HFFc6 (cell line): ENCODE measurements around the gene SEC63. TPM values are rescaled to one million over a fixed set of nuclear protein-coding genes. Genes with fewer than 3 reads are reported as not detected.

Experiments
- DNase-seq: peaks from one replicate; pipeline ENCODE4 v3.0.0-alpha.2; 2018
- H3K27ac Mint-ChIP-seq: 2 replicates; pipeline ENCODE4 v1.8.0; 2020; ENCODE audit warnings: mild to moderate bottlenecking, mixed read lengths
- H3K27me3 Mint-ChIP-seq: 2 replicates; pipeline ENCODE4 v1.8.0; 2021; ENCODE audit warnings: mild to moderate bottlenecking, moderate library complexity, mixed read lengths; ENCODE audit not compliant: insufficient read depth
- H3K36me3 Mint-ChIP-seq: 2 replicates; pipeline ENCODE4 v1.8.0; 2021; ENCODE audit warnings: low read depth, mixed read lengths
- H3K4me1 Mint-ChIP-seq: 2 replicates; pipeline ENCODE4 v1.8.0; 2020; ENCODE audit warnings: low read depth, mixed read lengths
- H3K4me3 Mint-ChIP-seq: 2 replicates; pipeline ENCODE4 v1.8.0; 2020; ENCODE audit warnings: mild to moderate bottlenecking, moderate library complexity, mixed read lengths
- H3K9me3 Mint-ChIP-seq: 2 replicates; pipeline ENCODE4 v1.8.0; 2020; ENCODE audit warnings: mild to moderate bottlenecking, mixed read lengths
- total RNA-seq, 6 experiments: library from RNA; stranded (reverse); fragmentation: NEBNext Ultra II Directional; extraction: Animal tissue kit (Norgen Biotek cat#: 25700); gene quantifications; 2 replicates in 1 of 6; 3 replicates in 5 of 6; pipeline ENCODE4 v1.2.3, GENCODE V29; 2021
- TF ChIP-seq, protein P1 (sequence below): fragments of 200-600 bp; sonication (generic); IDR thresholded peaks from 2 replicates; pipeline ENCODE4 v1.5.0; 2021; ENCODE audit warnings: antibody characterized with exemption, mild to moderate bottlenecking

SEC63 gene
- total RNA-seq, 6 experiments from 2014 or later: 99.2 to 114 (median 106) TPM

GRCh38 chr6:107843400-107843799 lies 114.6 kb downstream of the SEC63 start:
- Mint-ChIP-seq H3K9me3 (no peaks in the 10 kb centered on the region), H3K4me3 (no peak overlapping the region), H3K36me3 (no peaks in the 10 kb centered on the region), H3K27me3 (peaks cover 33% of the 10 kb centered on the region), H3K27ac (no peak overlapping the region), H3K4me1 (peaks cover 1% of the 10 kb centered on the region; the same call in 1 of the 2 replicates)
- no peak for DNase-seq
- TF ChIP-seq, protein P1, sequence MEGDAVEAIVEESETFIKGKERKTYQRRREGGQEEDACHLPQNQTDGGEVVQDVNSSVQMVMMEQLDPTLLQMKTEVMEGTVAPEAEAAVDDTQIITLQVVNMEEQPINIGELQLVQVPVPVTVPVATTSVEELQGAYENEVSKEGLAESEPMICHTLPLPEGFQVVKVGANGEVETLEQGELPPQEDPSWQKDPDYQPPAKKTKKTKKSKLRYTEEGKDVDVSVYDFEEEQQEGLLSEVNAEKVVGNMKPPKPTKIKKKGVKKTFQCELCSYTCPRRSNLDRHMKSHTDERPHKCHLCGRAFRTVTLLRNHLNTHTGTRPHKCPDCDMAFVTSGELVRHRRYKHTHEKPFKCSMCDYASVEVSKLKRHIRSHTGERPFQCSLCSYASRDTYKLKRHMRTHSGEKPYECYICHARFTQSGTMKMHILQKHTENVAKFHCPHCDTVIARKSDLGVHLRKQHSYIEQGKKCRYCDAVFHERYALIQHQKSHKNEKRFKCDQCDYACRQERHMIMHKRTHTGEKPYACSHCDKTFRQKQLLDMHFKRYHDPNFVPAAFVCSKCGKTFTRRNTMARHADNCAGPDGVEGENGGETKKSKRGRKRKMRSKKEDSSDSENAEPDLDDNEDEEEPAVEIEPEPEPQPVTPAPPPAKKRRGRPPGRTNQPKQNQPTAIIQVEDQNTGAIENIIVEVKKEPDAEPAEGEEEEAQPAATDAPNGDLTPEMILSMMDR: no peak

DNA sequence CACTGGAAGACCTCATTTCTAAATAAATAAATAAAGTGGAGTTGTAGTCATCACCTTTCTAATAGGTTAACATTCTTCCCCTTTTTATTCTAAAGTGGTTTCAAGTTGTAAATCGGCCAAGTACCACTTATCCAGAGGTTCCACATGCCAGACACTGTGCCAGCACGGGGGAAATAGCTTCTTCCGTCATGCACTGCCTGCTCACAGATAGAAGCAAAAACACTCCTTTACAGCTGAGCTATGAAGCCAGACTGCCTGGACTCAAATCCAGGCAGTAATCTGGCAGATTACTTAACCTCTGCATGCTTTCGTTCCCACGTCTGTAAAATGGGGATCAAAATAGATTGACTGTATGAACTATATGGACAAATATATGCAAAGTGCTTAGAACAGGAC lies 116.7 kb downstream of the SEC63 start:
- Mint-ChIP-seq H3K36me3 (no peaks in the 10 kb centered on the region), H3K9me3 (no peaks in the 10 kb centered on the region), H3K27ac (no peak overlapping the region), H3K4me1 (no peaks in the 10 kb centered on the region), H3K27me3 (peaks cover 23% of the 10 kb centered on the region), H3K4me3 (no peak overlapping the region)
- DNase-seq: no peak
- TF ChIP-seq, protein P1: no peak

DNA sequence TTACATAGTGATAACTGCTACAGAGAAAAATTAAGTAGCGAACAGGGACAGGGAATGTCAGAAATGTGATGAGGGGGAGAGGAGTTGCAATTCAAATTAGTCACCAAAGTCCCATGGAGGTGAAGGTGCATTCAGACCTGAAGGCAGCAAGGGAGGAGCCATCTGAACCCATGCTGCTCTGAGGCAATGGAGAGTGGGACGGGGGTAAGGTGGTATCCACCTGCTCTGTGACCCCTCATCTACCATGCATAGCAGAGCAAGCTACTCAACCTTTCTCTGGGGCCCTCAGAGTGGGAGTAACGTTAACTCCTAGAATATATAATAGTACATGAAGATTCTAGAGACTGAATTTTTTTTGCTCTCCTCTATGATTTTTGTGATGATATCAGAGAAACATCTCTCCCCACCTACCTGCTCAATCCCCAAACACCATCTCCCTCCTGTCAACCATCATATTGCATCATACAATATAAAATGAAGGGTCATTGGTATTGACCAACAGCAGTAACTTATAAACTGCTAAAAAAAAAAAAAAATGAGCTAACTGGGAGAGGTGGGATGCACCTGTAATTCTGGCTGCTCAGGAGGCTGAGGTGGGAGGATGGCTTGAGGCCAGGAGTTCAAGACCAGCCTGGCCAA lies 117.3 kb downstream of the SEC63 start:
- no peak overlapping the region for H3K4me3 Mint-ChIP-seq
- H3K9me3 Mint-ChIP-seq: no peaks in the 10 kb centered on the region
- no peak overlapping the region for H3K27ac Mint-ChIP-seq
- no peaks in the 10 kb centered on the region for H3K36me3 Mint-ChIP-seq
- H3K27me3 Mint-ChIP-seq: peaks cover 26% of the 10 kb centered on the region
- no peaks in the 10 kb centered on the region for H3K4me1 Mint-ChIP-seq
- DNase-seq: no peak
- TF ChIP-seq, protein P1: no peak

DNA sequence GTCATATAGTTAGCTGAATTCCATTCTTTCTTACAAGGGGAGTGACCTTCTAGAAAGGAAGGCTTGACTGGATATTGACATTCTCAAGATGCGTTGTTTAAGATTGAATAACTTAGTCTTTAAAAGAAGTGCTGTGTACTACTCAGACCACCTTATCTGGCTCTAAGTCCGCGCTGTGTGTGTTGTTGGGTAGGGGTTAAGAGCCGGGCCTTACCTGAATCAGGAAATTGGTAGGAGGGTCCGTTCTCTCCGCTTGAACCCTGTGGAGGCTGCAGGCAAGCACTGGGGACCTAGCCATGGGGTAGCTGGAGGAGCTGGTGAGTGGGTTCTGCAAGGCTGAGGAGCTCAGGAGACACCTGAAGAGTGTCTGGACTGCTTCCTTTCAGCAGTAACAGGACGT lies 124.9 kb downstream of the SEC63 start:
- DNase-seq: no peak
- no peaks in the 10 kb centered on the region for H3K36me3 Mint-ChIP-seq

DNA sequence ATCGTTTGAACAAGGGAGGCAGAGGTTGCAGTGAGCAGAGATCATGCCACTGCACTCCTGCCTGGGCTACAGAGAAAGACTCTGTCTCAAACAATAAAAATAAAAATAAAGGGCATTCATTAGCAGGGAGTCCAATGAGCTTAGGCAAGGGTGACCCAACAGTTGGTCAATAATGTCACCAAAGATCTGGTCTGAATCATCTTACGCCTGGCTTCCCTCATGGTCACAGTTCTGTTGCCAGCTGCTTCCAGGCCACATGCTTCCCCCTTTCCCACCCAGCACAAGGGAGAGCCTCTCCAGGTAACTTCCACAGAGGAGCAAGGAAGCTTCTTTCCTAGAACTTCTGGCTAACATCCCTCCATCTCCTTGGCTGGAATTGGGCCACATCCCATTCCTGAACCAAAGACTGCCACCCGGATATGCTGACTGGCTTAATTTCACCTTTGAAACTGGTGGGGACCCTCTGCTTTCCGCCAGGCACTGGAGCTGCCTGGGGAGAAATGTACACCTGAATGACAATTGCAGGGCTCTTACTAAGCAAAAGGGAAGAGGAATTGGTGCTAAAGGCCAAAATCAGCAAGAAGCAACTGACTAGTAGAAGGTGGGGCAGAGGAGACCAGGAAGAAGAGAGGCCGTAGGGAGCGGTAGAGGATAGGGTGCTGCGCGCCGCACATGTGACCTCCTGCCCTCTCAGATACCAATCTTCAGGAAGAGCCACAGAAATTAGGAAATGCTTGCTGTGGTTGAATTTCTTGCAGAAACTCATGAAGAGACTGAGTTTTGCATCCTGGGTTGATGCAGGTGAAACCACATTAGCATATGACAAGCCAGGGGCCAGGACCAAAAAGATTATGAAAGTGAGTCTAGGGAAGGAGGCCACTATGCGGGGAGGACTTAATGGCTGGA lies 125.6 kb downstream of the SEC63 start:
- H3K27me3 Mint-ChIP-seq: peaks cover 23% of the 10 kb centered on the region
- H3K9me3 Mint-ChIP-seq: no peaks in the 10 kb centered on the region
- TF ChIP-seq, protein P1: no peak
- no peaks in the 10 kb centered on the region for H3K4me1 Mint-ChIP-seq
- H3K4me3 Mint-ChIP-seq: no peak overlapping the region
- no peak for DNase-seq
- H3K27ac Mint-ChIP-seq: no peak overlapping the region
- H3K36me3 Mint-ChIP-seq: no peaks in the 10 kb centered on the region

More for the DNA sequence above, 124.9 kb downstream of the SEC63 start:
- no peak overlapping the region for H3K4me3 Mint-ChIP-seq
- TF ChIP-seq, protein P1: no peak
- H3K27me3 Mint-ChIP-seq: peaks cover 18% of the 10 kb centered on the region
- H3K27ac Mint-ChIP-seq: no peak overlapping the region
- no peaks in the 10 kb centered on the region for H3K4me1 Mint-ChIP-seq
- H3K9me3 Mint-ChIP-seq: no peaks in the 10 kb centered on the region
